Measurements from ENCODE around the gene HOXD12.

GRCh38 chr2:176148751-176149421, 49.3 kb downstream of the HOXD12 start:
- TF ChIP-seq CTCF (IDR thresholded peaks at IDR 0.05) = no peak
- TF ChIP-seq POLR2A (IDR thresholded peaks at IDR 0.05) = no peak

All from lower leg skin (tissue), 3 donors.